ENCODE results near the gene FSCN2.

FSCN2 gene

DNA sequence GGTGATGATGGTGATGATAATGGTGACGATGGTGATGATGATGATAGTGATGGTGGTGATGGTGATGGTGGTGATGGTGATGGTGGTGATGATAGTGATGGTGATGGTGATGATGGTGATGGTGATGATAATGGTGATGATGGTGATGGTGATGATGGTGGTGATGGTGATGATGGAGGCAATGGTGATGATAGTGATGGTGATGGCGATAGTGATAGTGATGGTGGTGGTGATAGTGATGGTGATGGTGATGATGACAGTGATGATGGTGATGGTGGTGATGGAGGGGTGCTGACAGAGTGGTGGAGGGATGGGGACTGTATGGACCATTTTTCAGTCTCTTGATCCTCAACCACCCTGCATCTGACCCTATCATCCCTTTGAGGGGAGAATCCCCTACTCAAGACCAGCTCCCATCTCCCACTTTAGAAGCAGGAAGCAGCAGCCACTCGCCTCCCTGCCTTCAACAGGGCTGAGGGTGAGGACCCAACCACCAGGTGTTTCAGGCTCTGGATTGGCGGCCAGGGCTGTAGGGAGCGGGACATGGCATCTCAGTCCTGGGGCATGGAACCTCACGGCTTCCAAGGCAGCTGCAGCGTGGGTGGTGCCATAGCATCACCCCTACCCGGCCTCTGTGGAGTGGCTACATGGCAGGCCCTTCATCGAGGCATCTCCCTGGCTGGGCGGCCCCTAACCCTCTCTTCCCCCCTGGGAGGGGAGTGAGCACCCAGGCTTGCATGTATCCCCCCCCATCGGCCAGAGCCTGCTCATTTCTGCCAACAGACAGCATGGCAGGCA lies 4.5 kb downstream of the FSCN2 start:
- H3K9me3 ChIP-seq (ENCODE audit: control insufficient read depth, low read length) = no peaks in the 10 kb centered on the region
- no peak overlapping the region for H3K27ac ChIP-seq (ENCODE audit: low read depth, low read length, severe bottlenecking)
- 83 to 92% methylated on average over 10 of the region's 11 CpGs for WGBS, 2 experiments (ENCODE audit: insufficient coverage in 2 of 2)
- no peak overlapping the region for H3K4me3 ChIP-seq (ENCODE audit: extremely low read depth, insufficient read depth, low read length, poor library complexity, severe bottlenecking)
- no peaks in the 10 kb centered on the region for H3K36me3 ChIP-seq (ENCODE audit: control insufficient read depth, insufficient read depth, low read length)
- no peaks in the 10 kb centered on the region for H3K4me1 ChIP-seq (ENCODE audit: control insufficient read depth, insufficient read depth, low read length, poor library complexity, severe bottlenecking)

DNA sequence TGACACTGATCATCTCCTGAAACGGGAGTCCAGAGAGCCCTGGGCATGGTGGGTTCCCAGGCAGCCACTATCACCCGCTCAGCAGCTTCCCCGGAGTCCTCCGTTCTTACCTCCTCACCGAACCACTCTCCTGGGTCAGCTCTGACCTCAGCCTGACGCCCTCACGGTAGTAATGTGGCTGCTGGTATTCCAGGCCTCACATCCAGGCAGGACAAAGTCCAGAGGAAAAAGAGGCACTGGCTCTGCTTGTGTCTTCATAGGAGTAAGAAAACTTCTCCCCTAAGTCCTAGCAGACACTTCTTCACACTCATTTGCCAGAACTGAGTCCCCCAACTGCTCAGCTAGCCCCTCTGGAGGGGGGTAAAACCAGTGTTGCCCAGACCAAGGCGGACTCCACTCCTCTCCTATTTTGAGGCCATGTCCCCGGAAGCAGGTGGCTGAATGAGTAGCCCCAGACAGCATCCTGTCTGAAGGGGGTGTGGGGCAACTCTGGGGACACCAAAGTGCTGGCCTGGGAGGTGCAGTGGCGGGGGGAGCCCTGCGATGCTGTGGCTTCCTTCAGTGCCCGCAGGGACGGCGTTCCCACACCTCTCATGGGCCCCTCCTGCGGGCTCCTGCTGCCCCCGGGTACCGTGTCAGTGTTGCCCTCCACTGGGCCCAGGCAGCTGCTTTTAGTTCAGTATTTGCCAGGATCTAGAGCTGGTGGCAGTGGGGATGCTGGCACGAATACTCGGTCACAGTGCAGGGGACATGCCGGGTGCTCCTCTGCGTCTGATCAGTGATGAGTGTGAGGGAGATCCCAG lies 5.4 kb downstream of the FSCN2 start:
- Histone ChIP-seq H3K27ac (ENCODE audit: low read depth, low read length, severe bottlenecking) (no peak overlapping the region), H3K36me3 (ENCODE audit: control insufficient read depth, insufficient read depth, low read length) (no peaks in the 10 kb centered on the region), H3K4me1 (ENCODE audit: control insufficient read depth, insufficient read depth, low read length, poor library complexity, severe bottlenecking) (no peaks in the 10 kb centered on the region), H3K9me3 (ENCODE audit: control insufficient read depth, low read length) (no peaks in the 10 kb centered on the region), H3K4me3 (ENCODE audit: extremely low read depth, insufficient read depth, low read length, poor library complexity, severe bottlenecking) (no peak overlapping the region)
- WGBS, 2 experiments (ENCODE audit: insufficient coverage in 2 of 2) = 76 to 78% methylated on average over 18 to 21 of the region's 21 CpGs

DNA sequence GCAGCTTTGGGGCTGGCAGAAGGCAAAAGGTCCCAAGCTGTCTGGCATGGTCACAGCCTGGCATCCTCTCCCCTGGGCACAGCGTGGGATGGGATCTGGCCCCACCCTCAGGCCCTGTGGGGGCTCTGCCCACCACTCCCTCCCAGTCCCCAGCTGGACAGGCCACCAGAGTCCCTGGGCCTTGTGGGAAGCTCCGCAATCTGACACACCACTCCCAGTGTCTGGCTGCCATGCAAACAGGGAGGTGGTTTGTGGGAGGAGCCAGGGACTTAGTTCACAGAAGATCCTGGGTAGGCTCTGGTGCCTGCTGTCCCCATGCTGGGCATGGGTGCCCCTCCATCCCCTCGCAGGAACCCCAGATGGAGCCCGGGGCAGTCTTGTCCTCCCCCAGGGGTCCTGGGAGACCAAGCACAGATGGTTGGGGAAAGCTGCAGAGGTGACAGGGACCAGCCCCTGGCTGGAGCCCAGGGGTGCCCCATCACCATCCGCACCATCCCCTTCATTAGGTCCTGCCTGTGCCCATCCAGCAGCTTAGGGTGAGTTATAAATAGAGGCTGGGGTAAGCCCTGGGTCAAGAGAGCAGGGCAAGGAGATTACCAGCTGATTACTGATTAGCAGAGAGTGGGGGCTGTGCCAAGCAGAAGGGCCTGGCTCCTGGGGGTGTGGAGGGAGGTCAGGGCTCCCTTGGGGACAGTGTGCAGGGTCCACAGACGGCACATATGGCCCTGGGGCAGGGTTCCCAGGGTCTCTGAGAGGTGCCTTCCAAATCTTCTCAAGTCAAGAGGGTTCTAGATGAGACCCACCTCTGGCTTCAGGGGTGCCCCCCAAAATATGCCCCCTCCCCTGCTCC lies 6.2 kb downstream of the FSCN2 start:
- no peaks in the 10 kb centered on the region for H3K9me3 ChIP-seq (ENCODE audit: control insufficient read depth, low read length)
- no peaks in the 10 kb centered on the region for H3K36me3 ChIP-seq (ENCODE audit: control insufficient read depth, insufficient read depth, low read length)
- no peak overlapping the region for H3K27ac ChIP-seq (ENCODE audit: low read depth, low read length, severe bottlenecking)
- 64 to 75% methylated on average over 2 to 5 of the region's 6 CpGs for WGBS, 2 experiments (ENCODE audit: insufficient coverage in 2 of 2)
- no peak overlapping the region for H3K4me3 ChIP-seq (ENCODE audit: extremely low read depth, insufficient read depth, low read length, poor library complexity, severe bottlenecking)
- H3K4me1 ChIP-seq (ENCODE audit: control insufficient read depth, insufficient read depth, low read length, poor library complexity, severe bottlenecking) = no peaks in the 10 kb centered on the region

DNA sequence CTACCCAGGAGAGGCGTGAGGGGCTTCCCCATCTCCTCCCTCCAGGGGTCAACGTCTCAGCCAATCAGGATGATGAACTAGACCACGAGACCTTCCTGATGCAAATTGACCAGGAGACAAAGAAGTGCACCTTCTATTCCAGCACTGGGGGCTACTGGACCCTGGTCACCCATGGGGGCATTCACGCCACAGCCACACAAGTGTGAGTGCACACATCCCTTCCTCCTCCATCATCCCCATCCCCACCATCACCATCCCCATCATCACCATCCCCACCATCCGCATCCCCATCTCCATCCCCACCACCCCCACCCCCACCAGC lies 6.8 kb downstream of the FSCN2 start:
- 73 to 83% methylated on average over 3 to 4 of the region's 5 CpGs for WGBS, 2 experiments (ENCODE audit: insufficient coverage in 2 of 2)
- peaks cover under 1% of the 10 kb centered on the region for H3K36me3 ChIP-seq (ENCODE audit: control insufficient read depth, insufficient read depth, low read length)
- no peak overlapping the region for H3K4me3 ChIP-seq (ENCODE audit: extremely low read depth, insufficient read depth, low read length, poor library complexity, severe bottlenecking)
- no peak overlapping the region for H3K27ac ChIP-seq (ENCODE audit: low read depth, low read length, severe bottlenecking)
- H3K4me1 ChIP-seq (ENCODE audit: control insufficient read depth, insufficient read depth, low read length, poor library complexity, severe bottlenecking) = no peaks in the 10 kb centered on the region
- no peaks in the 10 kb centered on the region for H3K9me3 ChIP-seq (ENCODE audit: control insufficient read depth, low read length)

DNA sequence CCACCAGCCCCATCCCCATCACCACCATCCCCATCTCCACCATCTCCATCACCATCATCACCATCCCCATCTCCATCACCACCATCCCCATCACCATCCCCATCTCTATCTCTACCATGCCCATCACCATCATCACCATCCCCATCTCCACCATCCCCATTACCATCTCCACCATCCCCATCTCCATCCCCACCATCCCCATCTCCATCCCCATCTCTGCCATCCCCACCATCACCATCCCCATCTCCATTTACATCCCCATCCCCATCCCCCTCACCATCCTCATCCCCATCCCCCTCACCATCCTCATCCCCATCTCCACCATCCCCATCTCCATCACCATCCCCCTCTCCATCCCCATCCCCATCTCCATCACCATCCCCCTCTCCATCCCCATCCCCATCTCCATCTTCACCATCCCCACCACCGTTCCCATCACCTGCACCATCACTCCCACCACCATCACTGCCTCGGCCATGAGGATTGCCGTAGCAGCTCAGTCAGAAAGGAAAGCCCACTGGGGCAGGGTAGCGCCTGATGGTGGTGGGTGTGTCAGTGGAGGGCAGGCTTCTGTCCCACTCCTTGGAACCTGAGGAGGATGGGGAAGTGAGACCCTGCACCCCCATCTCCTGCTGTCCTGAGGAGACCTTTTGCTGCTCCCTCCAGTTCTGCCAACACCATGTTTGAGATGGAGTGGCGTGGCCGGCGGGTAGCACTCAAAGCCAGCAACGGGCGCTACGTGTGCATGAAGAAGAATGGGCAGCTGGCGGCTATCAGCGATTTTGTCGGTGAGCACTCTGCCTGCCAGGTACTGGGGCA lies 7.5 kb downstream of the FSCN2 start:
- WGBS, 2 experiments (ENCODE audit: insufficient coverage in 2 of 2) = 87 to 88% methylated on average over 9 to 10 of the region's 13 CpGs
- Histone ChIP-seq H3K4me3 (ENCODE audit: extremely low read depth, insufficient read depth, low read length, poor library complexity, severe bottlenecking) (no peak overlapping the region), H3K27ac (ENCODE audit: low read depth, low read length, severe bottlenecking) (no peak overlapping the region)

DNA sequence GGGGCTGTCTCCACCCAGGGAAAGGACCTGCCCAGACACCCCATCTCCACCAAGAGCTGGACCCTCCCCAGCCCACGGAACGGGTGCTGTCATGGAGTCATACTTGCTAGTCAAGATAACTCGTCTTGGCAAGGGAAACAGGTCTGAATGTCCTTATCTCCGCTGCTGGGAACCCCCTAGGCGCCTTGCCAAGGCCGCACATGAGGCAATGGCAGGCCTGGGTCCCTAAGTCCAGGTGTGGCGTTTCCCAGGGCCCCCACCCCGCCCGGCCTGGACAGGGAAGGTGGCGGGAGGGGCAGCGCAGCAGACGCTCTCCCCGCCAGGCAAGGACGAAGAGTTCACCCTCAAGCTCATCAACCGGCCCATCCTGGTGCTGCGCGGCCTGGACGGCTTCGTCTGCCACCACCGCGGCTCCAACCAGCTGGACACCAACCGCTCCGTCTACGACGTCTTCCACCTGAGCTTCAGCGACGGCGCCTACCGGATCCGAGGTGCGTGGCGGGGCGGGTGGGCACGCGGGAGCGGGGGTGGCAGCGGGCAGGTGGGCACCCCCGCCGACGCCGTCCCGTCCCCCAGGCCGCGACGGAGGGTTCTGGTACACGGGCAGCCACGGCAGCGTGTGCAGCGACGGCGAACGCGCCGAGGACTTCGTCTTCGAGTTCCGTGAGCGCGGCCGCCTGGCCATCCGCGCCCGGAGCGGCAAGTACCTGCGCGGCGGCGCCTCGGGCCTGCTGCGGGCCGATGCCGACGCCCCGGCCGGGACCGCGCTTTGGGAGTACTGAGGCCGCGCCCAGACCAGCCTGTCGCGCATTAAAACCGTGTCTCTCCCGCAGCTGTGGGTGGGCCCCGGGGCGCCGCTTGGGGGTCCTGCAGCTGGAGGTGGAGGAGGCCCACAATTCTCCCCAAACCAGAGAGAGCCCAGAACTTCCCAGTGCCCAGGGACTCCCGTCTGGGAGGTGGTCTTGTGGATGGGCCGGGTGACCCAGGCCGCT lies 8.4 kb downstream of the FSCN2 start:
- Histone ChIP-seq H3K27ac (ENCODE audit: low read depth, low read length, severe bottlenecking) (no peak overlapping the region), H3K36me3 (ENCODE audit: control insufficient read depth, insufficient read depth, low read length) (peaks cover 14% of the 10 kb centered on the region), H3K4me3 (ENCODE audit: extremely low read depth, insufficient read depth, low read length, poor library complexity, severe bottlenecking) (no peak overlapping the region), H3K4me1 (ENCODE audit: control insufficient read depth, insufficient read depth, low read length, poor library complexity, severe bottlenecking) (no peaks in the 10 kb centered on the region), H3K9me3 (ENCODE audit: control insufficient read depth, low read length) (no peaks in the 10 kb centered on the region)
- 35 to 37% methylated on average over 79 to 83 of the region's 89 CpGs for WGBS, 2 experiments (ENCODE audit: insufficient coverage in 2 of 2)

More for the DNA sequence above, 7.5 kb downstream of the FSCN2 start:
- H3K36me3 ChIP-seq (ENCODE audit: control insufficient read depth, insufficient read depth, low read length) = peaks cover 8% of the 10 kb centered on the region
- no peaks in the 10 kb centered on the region for H3K4me1 ChIP-seq (ENCODE audit: control insufficient read depth, insufficient read depth, low read length, poor library complexity, severe bottlenecking)
- H3K9me3 ChIP-seq (ENCODE audit: control insufficient read depth, low read length) = no peaks in the 10 kb centered on the region

DNA sequence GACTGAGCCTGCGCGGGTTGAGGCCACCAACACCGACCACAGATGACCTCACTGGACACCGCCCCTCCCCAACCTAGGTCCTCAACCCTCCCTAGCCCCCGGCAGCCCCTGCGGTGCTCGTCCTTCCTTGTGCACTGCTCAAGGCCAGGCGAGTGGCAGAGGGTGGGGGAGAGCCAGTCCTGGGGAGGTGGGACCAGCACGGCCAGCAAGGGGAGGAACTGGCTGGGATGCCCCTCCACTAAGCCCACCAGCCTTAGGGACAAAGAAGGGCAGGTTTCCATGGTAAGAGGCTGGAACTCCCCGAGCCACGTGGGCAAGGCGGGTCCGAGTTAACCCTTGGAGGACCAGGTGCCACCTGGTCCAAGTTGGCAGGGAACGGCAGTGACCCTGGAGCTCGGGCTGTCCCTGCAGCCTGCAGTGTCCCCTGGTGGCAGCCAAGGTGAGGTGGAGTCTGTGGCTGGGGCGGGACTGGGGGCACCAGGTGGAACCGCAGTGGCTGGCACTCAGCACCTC lies 9.2 kb downstream of the FSCN2 start:
- H3K36me3 ChIP-seq (ENCODE audit: control insufficient read depth, insufficient read depth, low read length) = peaks cover 15% of the 10 kb centered on the region
- no peak overlapping the region for H3K4me3 ChIP-seq (ENCODE audit: extremely low read depth, insufficient read depth, low read length, poor library complexity, severe bottlenecking)
- no peaks in the 10 kb centered on the region for H3K9me3 ChIP-seq (ENCODE audit: control insufficient read depth, low read length)
- H3K27ac ChIP-seq (ENCODE audit: low read depth, low read length, severe bottlenecking) = no peak overlapping the region
- no peaks in the 10 kb centered on the region for H3K4me1 ChIP-seq (ENCODE audit: control insufficient read depth, insufficient read depth, low read length, poor library complexity, severe bottlenecking)
- WGBS, 2 experiments (ENCODE audit: insufficient coverage in 2 of 2) = 24 to 33% methylated on average over 10 to 11 of the region's 17 CpGs

DNA sequence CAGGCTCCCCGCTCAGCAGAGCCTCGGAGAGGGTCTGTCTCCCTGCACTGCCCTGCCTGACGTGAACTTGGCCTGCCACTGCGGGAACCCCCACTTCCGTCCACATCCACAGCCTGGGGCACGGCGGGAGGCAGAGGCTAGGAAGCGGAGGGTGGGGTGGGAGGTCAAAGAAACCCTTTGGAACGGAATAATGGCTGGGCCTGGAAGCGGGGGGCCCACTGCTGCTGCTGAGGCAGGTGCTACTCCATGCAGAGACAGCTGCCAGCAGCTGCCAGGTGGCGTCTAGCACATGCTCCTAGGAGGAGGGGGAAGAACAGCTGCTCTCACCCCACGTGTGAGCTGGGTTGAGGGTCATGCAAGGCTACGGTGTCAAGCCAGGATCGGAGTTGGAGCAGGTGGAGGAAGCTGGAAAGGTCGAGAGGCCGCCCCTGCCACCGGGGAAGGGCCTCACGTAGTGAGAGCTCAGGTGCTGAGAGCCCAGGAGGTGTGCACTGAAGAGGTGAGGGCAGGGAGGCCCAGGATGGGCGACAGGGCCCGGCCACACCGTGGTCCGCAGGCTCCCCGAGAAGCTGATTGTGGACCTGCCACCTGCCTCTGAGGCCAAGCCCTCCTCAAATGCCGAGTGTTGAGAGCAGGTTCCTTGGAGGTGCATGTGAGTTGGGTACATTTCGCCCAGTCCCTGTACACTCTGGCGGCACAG lies 9.8 kb downstream of the FSCN2 start:
- no peak overlapping the region for H3K4me3 ChIP-seq (ENCODE audit: extremely low read depth, insufficient read depth, low read length, poor library complexity, severe bottlenecking)
- no peaks in the 10 kb centered on the region for H3K4me1 ChIP-seq (ENCODE audit: control insufficient read depth, insufficient read depth, low read length, poor library complexity, severe bottlenecking)
- H3K36me3 ChIP-seq (ENCODE audit: control insufficient read depth, insufficient read depth, low read length) = peaks cover 21% of the 10 kb centered on the region
- whole genome bisulfite sequencing, 2 experiments (ENCODE audit: insufficient coverage in 2 of 2) = 81 to 88% methylated on average over 23 of the region's 26 CpGs
- no peaks in the 10 kb centered on the region for H3K9me3 ChIP-seq (ENCODE audit: control insufficient read depth, low read length)
- no peak overlapping the region for H3K27ac ChIP-seq (ENCODE audit: low read depth, low read length, severe bottlenecking)

All from mesodermal cell (in vitro differentiated cells).